Transverse colon (tissue), 3 donors: ENCODE results near the gene SCLT1.

Experiments used
- EP300 ChIP-seq: sonication (generic); formaldehyde crosslinking; IDR thresholded peaks from one replicate; pipeline ENCODE4 v1.6.1; 2017; ENCODE audit warnings: antibody characterized with exemption, low read depth
- TF ChIP-seq, protein P1 (sequence below), 5 experiments: fragments of 200-600 bp in 3 of 5; fragments of 450-650 bp in 2 of 5; sonication (generic) in 3 of 5; IDR thresholded peaks; 1 replicate in 2 of 5; 2 replicates in 3 of 5; pipeline ENCODE4 v1.5.1; 2016 to 2017; ENCODE audit warnings: antibody characterized with exemption in 5 of 5, inconsistent platforms in 3 of 5, mild to moderate bottlenecking in 2 of 5, moderate library complexity in 1 of 5

DNA sequence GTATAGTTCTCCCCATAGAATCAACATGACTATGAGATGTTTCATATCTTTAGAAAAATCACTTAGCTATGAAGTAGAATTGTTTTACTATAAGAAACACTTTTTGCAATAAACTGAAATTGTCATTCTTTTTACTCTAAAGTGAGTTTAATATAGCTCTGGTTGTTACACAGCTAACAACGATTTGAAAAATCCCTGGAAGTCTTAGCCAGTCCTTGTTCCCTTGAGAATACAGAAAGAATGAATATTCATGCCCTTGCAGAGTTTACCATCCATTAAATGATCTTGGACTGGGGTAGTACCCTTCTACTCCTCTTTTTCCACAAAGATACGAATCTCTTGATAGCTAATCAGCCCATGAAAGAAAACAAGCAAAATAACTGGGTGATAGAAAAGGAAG, 142.0 kb downstream of the SCLT1 start:
- no peak for TF ChIP-seq EP300
- TF ChIP-seq, protein P1, sequence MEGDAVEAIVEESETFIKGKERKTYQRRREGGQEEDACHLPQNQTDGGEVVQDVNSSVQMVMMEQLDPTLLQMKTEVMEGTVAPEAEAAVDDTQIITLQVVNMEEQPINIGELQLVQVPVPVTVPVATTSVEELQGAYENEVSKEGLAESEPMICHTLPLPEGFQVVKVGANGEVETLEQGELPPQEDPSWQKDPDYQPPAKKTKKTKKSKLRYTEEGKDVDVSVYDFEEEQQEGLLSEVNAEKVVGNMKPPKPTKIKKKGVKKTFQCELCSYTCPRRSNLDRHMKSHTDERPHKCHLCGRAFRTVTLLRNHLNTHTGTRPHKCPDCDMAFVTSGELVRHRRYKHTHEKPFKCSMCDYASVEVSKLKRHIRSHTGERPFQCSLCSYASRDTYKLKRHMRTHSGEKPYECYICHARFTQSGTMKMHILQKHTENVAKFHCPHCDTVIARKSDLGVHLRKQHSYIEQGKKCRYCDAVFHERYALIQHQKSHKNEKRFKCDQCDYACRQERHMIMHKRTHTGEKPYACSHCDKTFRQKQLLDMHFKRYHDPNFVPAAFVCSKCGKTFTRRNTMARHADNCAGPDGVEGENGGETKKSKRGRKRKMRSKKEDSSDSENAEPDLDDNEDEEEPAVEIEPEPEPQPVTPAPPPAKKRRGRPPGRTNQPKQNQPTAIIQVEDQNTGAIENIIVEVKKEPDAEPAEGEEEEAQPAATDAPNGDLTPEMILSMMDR (IDR thresholded peaks at IDR 0.05): no peak
